Sigmoid colon (tissue), 7 donors: ENCODE measurements around the gene SEMA6C. TPM values are rescaled to one million over a fixed set of nuclear protein-coding genes. Genes with fewer than 3 reads are reported as not detected.
"Not testable (repeated sequence)": the region's sequence is repeated elsewhere in the genome, so short reads cannot be mapped to it uniquely, and the experiment has no call there.

Source experiments
- DNase-seq: peaks from one replicate; pipeline ENCODE4 v3.0.0-alpha.2; 2019
- H3K27ac ChIP-seq, 4 donors: fragments of 200-600 bp; sonication (generic); one replicate each; pipeline ENCODE4 v1.5.1; 2016 to 2019; ENCODE audit warnings: mild to moderate bottlenecking in 1 of 4
- H3K27me3 ChIP-seq, 3 donors: fragments of 200-600 bp; sonication (generic); one replicate each; pipeline ENCODE4 v1.5.1; 2019; ENCODE audit warnings: mild to moderate bottlenecking in 1 of 3
- H3K36me3 ChIP-seq, 4 donors: fragments of 200-600 bp; sonication (generic); one replicate each; pipeline ENCODE4 v1.5.1; 2016 to 2019
- H3K4me1 ChIP-seq, 4 donors: fragments of 200-600 bp; sonication (generic); one replicate each; pipeline ENCODE4 v1.5.1; 2017 to 2019
- H3K4me3 ChIP-seq, 4 donors: fragments of 200-600 bp; sonication (generic); one replicate each; pipeline ENCODE4 v1.5.1; 2017 to 2019; ENCODE audit warnings: mild to moderate bottlenecking in 2 of 4, moderate library complexity in 1 of 4
- H3K9me3 ChIP-seq, 4 donors: fragments of 200-600 bp in 3 of 4; sonication (generic) in 3 of 4; one replicate each; pipeline versions ENCODE4 v1.5.1 to v1.6.1; 2013 to 2019
- EP300 ChIP-seq, 4 donors: sonication (generic); formaldehyde crosslinking; IDR thresholded peaks; one replicate each; pipeline ENCODE4 v1.6.1; 2017; ENCODE audit warnings: antibody characterized with exemption in 4 of 4
- POLR2A ChIP-seq, 2 donors: fragments of 450-650 bp; IDR thresholded peaks; one replicate each; pipeline ENCODE4 v1.6.1; 2016; ENCODE audit warnings: antibody characterized with exemption in 2 of 2, mild to moderate bottlenecking in 2 of 2, moderate library complexity in 2 of 2
- POLR2AphosphoS5 ChIP-seq, 4 donors: sonication (generic); formaldehyde crosslinking; IDR thresholded peaks; one replicate each; pipeline ENCODE4 v1.6.1; 2017; ENCODE audit warnings: antibody characterized with exemption in 4 of 4
- WGBS, 2 donors: extraction: QIAGEN DNeasy Blood & Tissue Kit; methylation state at CpG; one replicate each; pipeline ENCODE4 v1.1.7; 2013; 5-methylcytosine and 5-hydroxymethylcytosine counted together
- intact Hi-C: fragments of 100-400 bp; cut with DNase I; formaldehyde crosslinking; loops from one replicate; pipeline ENCODE4 v1.15.1; 2023
- polyA plus RNA-seq, 3 donors: library from polyadenylated mRNA; stranded (reverse); fragments of 200-250 nt; gene quantifications; one replicate each; pipeline ENCODE4 v1.2.3, GENCODE V29; 2013
- total RNA-seq, 4 donors: library from RNA; depleted of rRNA; stranded (reverse); fragments of >200 nt; gene quantifications; one replicate each; pipeline ENCODE4 v1.1.0, GENCODE V29; 2016
- TF ChIP-seq, protein P1 (sequence below), 4 experiments: fragments of 450-650 bp in 3 of 4; fragments of 200-600 bp in 1 of 4; IDR thresholded peaks; one replicate each; pipeline ENCODE4 v1.5.1; 2016 to 2019; ENCODE audit warnings: antibody characterized with exemption in 4 of 4, mild to moderate bottlenecking in 3 of 4, moderate library complexity in 2 of 4
- donor health status: healthy with polysubstance abuse.
- donor health status: Bipolar disorder and iron deficiency.
- donor health status: healthy.

SEMA6C gene
- total and polyA plus RNA-seq, 7 donors: 0.23 to 20.6 (median 5.0) TPM

- Histone ChIP-seq H3K27ac (no peak overlapping the region), H3K36me3 (peaks cover 0 to 56% (median 13%) of the 10 kb centered on the region in 4 donors), H3K4me3 (no peak overlapping the region), H3K27me3 (no peaks in the 10 kb centered on the region), H3K9me3 (no peaks in the 10 kb centered on the region), H3K4me1 (no peaks in the 10 kb centered on the region)
- no peak for DNase-seq
- TF ChIP-seq EP300 (IDR thresholded peaks at IDR 0.05): no peak
- TF ChIP-seq POLR2AphosphoS5 (IDR thresholded peaks at IDR 0.05): no peak
- intact Hi-C loops: no loop called here
Observed at GRCh38 chr1:151104630-151105029, 41.8 kb downstream of the SEMA6C start.

- H3K27ac ChIP-seq: no peak overlapping the region
- intact Hi-C loops: no loop called here
- no peaks in the 10 kb centered on the region for H3K27me3 ChIP-seq
- WGBS, 2 donors: 92 to 98% methylated on average over 1 of the region's 1 CpG
- peaks cover 0 to 22% (median 0%) of the 10 kb centered on the region in 4 donors for H3K36me3 ChIP-seq
- no peak for DNase-seq
- no peaks in the 10 kb centered on the region for H3K9me3 ChIP-seq
- no peak overlapping the region for H3K4me3 ChIP-seq
- TF ChIP-seq POLR2A (IDR thresholded peaks at IDR 0.05) (no peak), POLR2AphosphoS5 (IDR thresholded peaks at IDR 0.05) (no peak), EP300 (IDR thresholded peaks at IDR 0.05) (no peak)
- TF ChIP-seq, protein P1, sequence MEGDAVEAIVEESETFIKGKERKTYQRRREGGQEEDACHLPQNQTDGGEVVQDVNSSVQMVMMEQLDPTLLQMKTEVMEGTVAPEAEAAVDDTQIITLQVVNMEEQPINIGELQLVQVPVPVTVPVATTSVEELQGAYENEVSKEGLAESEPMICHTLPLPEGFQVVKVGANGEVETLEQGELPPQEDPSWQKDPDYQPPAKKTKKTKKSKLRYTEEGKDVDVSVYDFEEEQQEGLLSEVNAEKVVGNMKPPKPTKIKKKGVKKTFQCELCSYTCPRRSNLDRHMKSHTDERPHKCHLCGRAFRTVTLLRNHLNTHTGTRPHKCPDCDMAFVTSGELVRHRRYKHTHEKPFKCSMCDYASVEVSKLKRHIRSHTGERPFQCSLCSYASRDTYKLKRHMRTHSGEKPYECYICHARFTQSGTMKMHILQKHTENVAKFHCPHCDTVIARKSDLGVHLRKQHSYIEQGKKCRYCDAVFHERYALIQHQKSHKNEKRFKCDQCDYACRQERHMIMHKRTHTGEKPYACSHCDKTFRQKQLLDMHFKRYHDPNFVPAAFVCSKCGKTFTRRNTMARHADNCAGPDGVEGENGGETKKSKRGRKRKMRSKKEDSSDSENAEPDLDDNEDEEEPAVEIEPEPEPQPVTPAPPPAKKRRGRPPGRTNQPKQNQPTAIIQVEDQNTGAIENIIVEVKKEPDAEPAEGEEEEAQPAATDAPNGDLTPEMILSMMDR (IDR thresholded peaks at IDR 0.05): no peak
- H3K4me1 ChIP-seq: no peaks in the 10 kb centered on the region
Observed at GRCh38 chr1:151098126-151098525, 48.3 kb downstream of the SEMA6C start.

GRCh38 chr1:151097426-151097825, 49.0 kb downstream of the SEMA6C start:
- DNase-seq, intact Hi-C loops, H3K27me3 ChIP-seq, H3K9me3 ChIP-seq, H3K4me3 ChIP-seq, H3K4me1 ChIP-seq, H3K27ac ChIP-seq: not testable (repeated sequence)
- 82 to 94% methylated on average over 6 of the region's 6 CpGs for WGBS, 2 donors
- peaks cover 0 to 17% (median 0%) of the 10 kb centered on the region in 4 donors for H3K36me3 ChIP-seq

DNA sequence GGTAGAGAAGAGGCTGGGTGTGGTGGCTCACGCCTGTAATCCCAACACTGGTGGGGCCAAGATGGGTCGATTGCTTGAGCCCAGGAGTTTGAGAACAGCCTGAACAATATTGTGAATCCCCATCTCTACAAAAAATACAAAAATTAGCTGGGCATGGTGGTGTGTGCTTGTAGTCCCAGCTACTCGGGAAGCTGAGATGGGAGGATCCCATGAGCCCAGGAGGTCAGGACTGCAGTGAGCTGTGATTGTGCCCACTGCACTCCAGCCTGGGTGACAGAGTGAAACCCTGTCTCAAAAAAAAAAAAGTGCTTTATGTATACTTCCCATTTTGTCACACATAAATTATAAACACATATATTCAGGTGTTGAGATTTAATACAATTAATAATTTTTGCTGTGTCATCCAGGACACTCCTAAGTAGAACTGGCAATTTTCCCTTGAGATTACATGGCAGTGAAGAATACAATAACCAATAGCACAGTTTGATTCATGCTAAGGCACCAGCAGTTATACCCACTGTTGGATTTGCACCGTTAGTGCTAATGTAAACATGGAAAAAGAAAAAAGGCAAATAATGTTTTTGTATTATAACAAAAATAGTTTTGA, 60.4 kb downstream of the SEMA6C start:
- no peaks in the 10 kb centered on the region for H3K27me3 ChIP-seq
- no peak overlapping the region for H3K4me3 ChIP-seq
- no peak for DNase-seq
- no peaks in the 10 kb centered on the region for H3K36me3 ChIP-seq
- no peak overlapping the region for H3K27ac ChIP-seq
- intact Hi-C loops: no loop called here
- WGBS, 2 donors: 76 to 80% methylated on average over 4 of the region's 4 CpGs
- TF ChIP-seq POLR2AphosphoS5 (IDR thresholded peaks at IDR 0.05) (no peak), POLR2A (IDR thresholded peaks at IDR 0.05) (no peak), EP300 (IDR thresholded peaks at IDR 0.05) (no peak)
- TF ChIP-seq, protein P1 (IDR thresholded peaks at IDR 0.05): no peak
- H3K4me1 ChIP-seq: no peaks in the 10 kb centered on the region
- no peaks in the 10 kb centered on the region for H3K9me3 ChIP-seq

Other genes starting within 250 kb of the SEMA6C start
- 10 to 100 TPM; 23.9 to 36.0 (median 30.3) TPM for gene SETDB1, start 220.3 kb downstream of the SEMA6C start, total RNA-seq
- 10 to 100 TPM in 1 of 3 donors, 1 to 10 TPM in 2; 5.5 to 24.5 (median 9.0) TPM for gene SETDB1, start 220.3 kb downstream of the SEMA6C start, polyA plus RNA-seq
- gene CERS2, start 171.8 kb downstream of the SEMA6C start, total RNA-seq: 100 to 1,000 TPM in 1 of 4 donors, 10 to 100 TPM in 3; 68.7 to 103 (median 79.1) TPM
- 100 to 1,000 TPM in 1 of 3 donors, 10 to 100 TPM in 2; 50.6 to 115 (median 97.8) TPM for gene CERS2, start 171.8 kb downstream of the SEMA6C start, polyA plus RNA-seq
- under 1 TPM in 1 of 4 donors, not detected in 3; 0.36 TPM for gene ANXA9, start 164.3 kb downstream of the SEMA6C start, total RNA-seq
- gene ANXA9, start 164.3 kb downstream of the SEMA6C start, polyA plus RNA-seq: under 1 TPM in 2 of 3 donors, not detected in 1; 0.45 to 0.60 TPM
- 10 to 100 TPM; 21.7 to 51.8 (median 27.0) TPM for gene MINDY1, start 139.7 kb downstream of the SEMA6C start, total RNA-seq
- gene MINDY1, start 139.7 kb downstream of the SEMA6C start, polyA plus RNA-seq: 10 to 100 TPM; 15.6 to 26.4 (median 22.1) TPM
- gene PRUNE1, start 138.2 kb downstream of the SEMA6C start, total RNA-seq: 10 to 100 TPM; 16.7 to 33.9 (median 27.7) TPM
- 10 to 100 TPM; 15.5 to 18.7 (median 18.6) TPM for gene PRUNE1, start 138.2 kb downstream of the SEMA6C start, polyA plus RNA-seq
- under 1 TPM in 2 of 4 donors, not detected in 2; 0.28 to 0.36 TPM for gene BNIPL, start 110.0 kb downstream of the SEMA6C start, total RNA-seq
- under 1 TPM in 1 of 3 donors, not detected in 2; 0.47 TPM for gene BNIPL, start 110.0 kb downstream of the SEMA6C start, polyA plus RNA-seq
- gene C1orf56, start 98.9 kb downstream of the SEMA6C start, total RNA-seq: 1 to 10 TPM; 4.1 to 7.8 (median 7.0) TPM
- 1 to 10 TPM in 2 of 3 donors, under 1 TPM in 1; 0.46 to 2.3 (median 1.2) TPM for gene C1orf56, start 98.9 kb downstream of the SEMA6C start, polyA plus RNA-seq
- 10 to 100 TPM; 37.8 to 53.6 (median 47.1) TPM for gene CDC42SE1, start 87.0 kb downstream of the SEMA6C start, total RNA-seq
- 10 to 100 TPM; 35.4 to 82.8 (median 52.7) TPM for gene CDC42SE1, start 87.0 kb downstream of the SEMA6C start, polyA plus RNA-seq
- gene MLLT11, start 86.2 kb downstream of the SEMA6C start, total RNA-seq: 1 to 10 TPM; 2.1 to 5.0 (median 4.1) TPM
- 1 to 10 TPM in 1 of 3 donors, under 1 TPM in 2; 0.60 to 2.9 (median 0.69) TPM for gene MLLT11, start 86.2 kb downstream of the SEMA6C start, polyA plus RNA-seq
- gene GABPB2, start 75.9 kb downstream of the SEMA6C start, total RNA-seq: 10 to 100 TPM; 20.6 to 27.0 (median 25.3) TPM
- 1 to 10 TPM; 3.6 to 7.9 (median 4.2) TPM for gene GABPB2, start 75.9 kb downstream of the SEMA6C start, polyA plus RNA-seq
- gene TNFAIP8L2, start 10.0 kb upstream of the SEMA6C start, total RNA-seq: 1 to 10 TPM; 1.9 to 9.5 (median 7.5) TPM
- 10 to 100 TPM; 11.4 to 12.7 (median 12.6) TPM for gene TNFAIP8L2, start 10.0 kb upstream of the SEMA6C start, polyA plus RNA-seq
- 10 to 100 TPM; 15.5 to 22.7 (median 19.0) TPM for gene LYSMD1, start 19.3 kb upstream of the SEMA6C start, total RNA-seq
- gene LYSMD1, start 19.3 kb upstream of the SEMA6C start, polyA plus RNA-seq: 1 to 10 TPM; 4.2 to 7.9 (median 7.8) TPM
- 10 to 100 TPM; 17.5 to 24.2 (median 19.8) TPM for gene SCNM1, start 19.5 kb upstream of the SEMA6C start, total RNA-seq
- 10 to 100 TPM; 35.4 to 42.4 (median 35.6) TPM for gene SCNM1, start 19.5 kb upstream of the SEMA6C start, polyA plus RNA-seq
- 1 to 10 TPM in 1 of 4 donors, not detected in 3; 1.1 TPM for gene TMOD4, start 29.4 kb upstream of the SEMA6C start, total RNA-seq
- gene TMOD4, start 29.4 kb upstream of the SEMA6C start, polyA plus RNA-seq: 1 to 10 TPM in 1 of 3 donors, under 1 TPM in 1, not detected in 1; 0.07 to 2.1 TPM
- 10 to 100 TPM; 34.6 to 49.7 (median 44.8) TPM for gene VPS72, start 43.6 kb upstream of the SEMA6C start, total RNA-seq
- 10 to 100 TPM; 24.0 to 36.2 (median 32.4) TPM for gene VPS72, start 43.6 kb upstream of the SEMA6C start, polyA plus RNA-seq
- 10 to 100 TPM; 33.2 to 51.5 (median 37.8) TPM for gene PIP5K1A, start 51.9 kb upstream of the SEMA6C start, total RNA-seq
- 10 to 100 TPM in 2 of 3 donors, 1 to 10 TPM in 1; 9.6 to 23.7 (median 19.0) TPM for gene PIP5K1A, start 51.9 kb upstream of the SEMA6C start, polyA plus RNA-seq
- 100 to 1,000 TPM; 138 to 194 (median 173) TPM for gene PSMD4, start 108.1 kb upstream of the SEMA6C start, total RNA-seq
- 100 to 1,000 TPM; 111 to 176 (median 111) TPM for gene PSMD4, start 108.1 kb upstream of the SEMA6C start, polyA plus RNA-seq
- gene ZNF687, start 135.7 kb upstream of the SEMA6C start, total RNA-seq: 10 to 100 TPM; 17.6 to 24.2 (median 18.3) TPM
- 10 to 100 TPM in 2 of 3 donors, 1 to 10 TPM in 1; 6.6 to 16.6 (median 10.4) TPM for gene ZNF687, start 135.7 kb upstream of the SEMA6C start, polyA plus RNA-seq
- 10 to 100 TPM; 57.6 to 75.2 (median 62.4) TPM for gene PI4KB, start 180.8 kb upstream of the SEMA6C start, total RNA-seq
- 10 to 100 TPM; 25.2 to 42.0 (median 25.7) TPM for gene PI4KB, start 180.8 kb upstream of the SEMA6C start, polyA plus RNA-seq
- gene RFX5, start 200.6 kb upstream of the SEMA6C start, total RNA-seq: 10 to 100 TPM; 39.6 to 67.9 (median 56.1) TPM
- gene RFX5, start 200.6 kb upstream of the SEMA6C start, polyA plus RNA-seq: 10 to 100 TPM; 12.0 to 46.6 (median 20.6) TPM
- 100 to 1,000 TPM in 3 of 4 donors, 10 to 100 TPM in 1; 95.8 to 142 (median 127) TPM for gene SELENBP1, start 226.1 kb upstream of the SEMA6C start, total RNA-seq
- gene SELENBP1, start 226.1 kb upstream of the SEMA6C start, polyA plus RNA-seq: 1,000 to 10,000 TPM in 1 of 3 donors, 100 to 1,000 TPM in 2; 787 to 1,051 (median 895) TPM